Activated naive CD8-positive, alpha-beta T cell (primary cell): Measurements from ENCODE around the gene MAOB.

Experiments
- H3K27ac Mint-ChIP-seq: one replicate; pipeline ENCODE4 v1.8.0; 2021; ENCODE audit warnings: mixed read lengths
- H3K27me3 Mint-ChIP-seq: one replicate; pipeline ENCODE4 v1.8.0; 2021; ENCODE audit warnings: mixed read lengths
- H3K36me3 Mint-ChIP-seq: one replicate; pipeline ENCODE4 v1.8.0; 2021; ENCODE audit warnings: mixed read lengths
- H3K4me1 Mint-ChIP-seq: one replicate; pipeline ENCODE4 v1.8.0; 2021; ENCODE audit warnings: low read depth, mixed read lengths
- H3K4me3 Mint-ChIP-seq: one replicate; pipeline ENCODE4 v1.8.0; 2021; ENCODE audit warnings: mild to moderate bottlenecking, mixed read lengths
- H3K9me3 Mint-ChIP-seq: one replicate; pipeline ENCODE4 v1.8.0; 2021; ENCODE audit warnings: low read depth, mixed read lengths

Gene MAOB

DNA sequence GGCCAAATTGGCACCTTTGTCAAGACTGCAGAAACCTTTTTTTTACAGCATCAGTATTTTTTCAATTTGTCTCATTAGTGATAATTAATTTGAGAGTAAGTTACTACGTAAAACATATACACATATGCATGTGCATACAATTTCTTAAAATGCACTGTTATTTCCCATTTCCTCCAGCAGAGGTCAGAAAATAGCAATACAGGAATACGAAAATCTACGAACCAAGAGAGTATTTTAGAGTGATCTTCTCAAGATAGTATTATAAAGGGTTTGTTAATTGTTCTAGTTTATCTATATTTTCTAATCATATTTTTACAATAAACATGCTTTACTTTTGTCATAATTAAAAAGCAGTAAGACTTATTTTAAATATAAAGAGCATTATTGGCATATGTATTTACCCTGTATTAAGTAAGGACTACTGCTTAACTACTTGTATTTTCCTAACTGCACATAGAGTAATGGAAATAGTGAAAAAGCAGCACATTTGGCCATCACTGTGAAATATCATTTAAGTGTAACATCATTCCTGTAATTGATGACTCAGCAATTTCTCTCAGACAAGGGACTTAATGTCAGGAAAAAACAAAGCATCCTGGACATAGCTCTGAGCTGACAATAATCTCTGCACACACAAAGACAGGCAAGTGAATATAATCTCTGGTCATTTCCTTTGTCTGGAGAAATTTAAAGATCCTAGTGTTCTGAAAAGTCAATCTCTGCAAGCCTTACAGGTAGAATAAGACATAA lies 45.6 kb downstream of the MAOB start:
- no peaks in the 10 kb centered on the region for H3K36me3 Mint-ChIP-seq
- H3K27ac Mint-ChIP-seq: no peak overlapping the region
- H3K27me3 Mint-ChIP-seq: no peaks in the 10 kb centered on the region
- no peak overlapping the region for H3K4me3 Mint-ChIP-seq
- H3K9me3 Mint-ChIP-seq: no peaks in the 10 kb centered on the region
- H3K4me1 Mint-ChIP-seq: no peaks in the 10 kb centered on the region

DNA sequence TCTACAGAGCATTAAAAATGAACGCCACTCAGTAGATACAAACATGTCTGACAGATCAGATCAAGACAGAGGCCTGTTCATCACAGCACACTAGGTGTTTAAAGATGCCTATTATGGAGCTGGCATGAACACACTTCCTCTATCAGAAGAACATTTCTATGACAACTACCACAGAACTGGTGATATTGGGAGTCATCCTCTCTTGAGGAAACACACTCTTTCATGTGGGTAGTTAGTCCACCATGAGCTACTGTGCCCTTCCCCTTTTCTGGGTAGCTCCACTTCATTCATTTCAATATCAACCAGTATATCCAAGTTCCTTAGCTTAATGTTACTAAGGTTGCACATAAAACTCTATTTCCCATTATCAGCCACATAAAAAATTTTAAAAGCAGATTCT lies 46.7 kb downstream of the MAOB start:
- Mint-ChIP-seq H3K27ac (no peak overlapping the region), H3K9me3 (no peaks in the 10 kb centered on the region), H3K4me1 (no peaks in the 10 kb centered on the region), H3K36me3 (no peaks in the 10 kb centered on the region), H3K4me3 (no peak overlapping the region), H3K27me3 (peaks cover 2% of the 10 kb centered on the region)

DNA sequence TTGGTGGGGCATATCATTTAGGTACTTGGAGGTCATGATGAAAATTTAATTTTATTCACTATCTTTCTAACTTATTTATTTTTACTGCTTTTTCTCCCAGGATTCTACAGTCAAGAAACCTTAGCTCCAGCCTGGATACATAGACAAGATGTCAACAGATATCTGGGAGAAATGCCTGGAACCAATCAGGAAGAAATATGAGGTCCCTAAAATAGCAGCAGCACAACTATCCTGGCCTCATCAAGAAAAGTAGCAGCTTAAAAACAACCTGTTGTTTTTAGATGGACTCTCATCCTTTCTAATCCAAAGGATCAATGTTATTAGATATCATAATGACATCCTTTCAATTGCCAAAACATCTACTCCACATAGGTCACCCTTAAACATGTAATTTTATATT lies 54.5 kb downstream of the MAOB start:
- H3K4me1 Mint-ChIP-seq: no peaks in the 10 kb centered on the region
- H3K9me3 Mint-ChIP-seq: no peaks in the 10 kb centered on the region
- no peak overlapping the region for H3K27ac Mint-ChIP-seq

DNA sequence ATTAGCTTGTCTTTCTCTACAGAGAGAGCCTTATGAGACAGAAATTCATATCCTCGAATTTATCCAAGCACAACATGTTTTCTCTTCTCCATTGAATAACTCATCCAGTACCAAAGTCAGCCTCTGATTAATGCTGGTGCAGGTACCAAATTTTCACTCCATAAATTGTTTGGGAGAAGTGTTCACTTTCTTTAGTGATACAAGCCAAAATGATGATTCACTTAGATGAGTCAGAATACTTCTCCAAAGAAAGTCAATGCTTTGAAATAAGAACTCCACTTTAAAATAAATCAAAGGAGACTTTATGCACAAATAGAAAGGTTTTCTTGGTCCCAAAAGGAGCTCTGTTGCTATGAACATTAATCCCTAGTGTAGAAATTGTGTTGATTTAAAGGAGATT lies 60.2 kb downstream of the MAOB start:
- Mint-ChIP-seq H3K4me3 (no peak overlapping the region), H3K36me3 (no peaks in the 10 kb centered on the region), H3K27ac (no peak overlapping the region), H3K27me3 (no peaks in the 10 kb centered on the region), H3K4me1 (no peaks in the 10 kb centered on the region), H3K9me3 (no peaks in the 10 kb centered on the region)

More for the DNA sequence above, 54.5 kb downstream of the MAOB start:
- Mint-ChIP-seq H3K36me3 (no peaks in the 10 kb centered on the region), H3K4me3 (no peak overlapping the region), H3K27me3 (peaks cover 2% of the 10 kb centered on the region)

DNA sequence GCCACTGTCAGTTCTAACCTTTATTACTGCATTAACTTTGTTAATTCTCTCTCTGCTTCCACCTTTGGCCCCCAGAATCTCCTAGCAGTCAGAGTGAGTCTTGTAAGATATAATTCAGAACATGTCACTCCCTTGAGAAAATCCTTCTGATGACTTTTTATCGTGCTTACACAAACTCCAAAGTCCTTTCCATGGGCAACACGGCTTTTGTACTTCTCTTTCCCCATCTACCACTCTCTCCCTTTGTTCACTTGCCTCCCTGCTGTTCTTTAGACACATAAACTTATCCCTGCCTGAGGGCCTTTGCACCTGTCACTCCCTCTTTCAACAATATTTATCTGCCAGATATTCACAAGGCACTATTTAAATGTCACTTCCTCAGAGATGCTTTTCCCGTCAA lies 64.8 kb downstream of the MAOB start:
- no peaks in the 10 kb centered on the region for H3K36me3 Mint-ChIP-seq
- no peak overlapping the region for H3K27ac Mint-ChIP-seq
- H3K4me3 Mint-ChIP-seq: no peak overlapping the region
- H3K27me3 Mint-ChIP-seq: no peaks in the 10 kb centered on the region
- no peaks in the 10 kb centered on the region for H3K9me3 Mint-ChIP-seq
- H3K4me1 Mint-ChIP-seq: peaks cover 12% of the 10 kb centered on the region

DNA sequence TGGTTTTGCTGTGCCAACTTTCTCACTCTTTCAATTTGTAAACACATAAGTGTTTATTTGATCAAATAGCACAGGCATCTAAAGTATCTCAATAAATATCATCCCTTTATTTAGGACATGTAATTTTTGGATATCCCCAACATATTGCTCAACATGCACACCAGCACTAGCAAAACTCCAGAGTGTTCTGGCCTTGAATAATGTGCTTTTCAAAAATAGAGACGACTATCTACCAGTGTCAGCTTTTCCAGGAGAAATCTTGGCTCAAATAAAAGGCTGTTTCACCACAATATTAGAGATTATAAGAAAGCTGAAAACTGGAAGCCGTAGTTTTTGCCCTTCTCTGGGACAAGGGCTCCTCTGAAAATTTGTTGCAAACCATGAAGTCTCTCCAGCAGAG lies 67.0 kb downstream of the MAOB start:
- Mint-ChIP-seq H3K4me3 (no peak overlapping the region), H3K27ac (no peak overlapping the region), H3K27me3 (no peaks in the 10 kb centered on the region), H3K36me3 (no peaks in the 10 kb centered on the region), H3K4me1 (peaks cover 12% of the 10 kb centered on the region), H3K9me3 (no peaks in the 10 kb centered on the region)

DNA sequence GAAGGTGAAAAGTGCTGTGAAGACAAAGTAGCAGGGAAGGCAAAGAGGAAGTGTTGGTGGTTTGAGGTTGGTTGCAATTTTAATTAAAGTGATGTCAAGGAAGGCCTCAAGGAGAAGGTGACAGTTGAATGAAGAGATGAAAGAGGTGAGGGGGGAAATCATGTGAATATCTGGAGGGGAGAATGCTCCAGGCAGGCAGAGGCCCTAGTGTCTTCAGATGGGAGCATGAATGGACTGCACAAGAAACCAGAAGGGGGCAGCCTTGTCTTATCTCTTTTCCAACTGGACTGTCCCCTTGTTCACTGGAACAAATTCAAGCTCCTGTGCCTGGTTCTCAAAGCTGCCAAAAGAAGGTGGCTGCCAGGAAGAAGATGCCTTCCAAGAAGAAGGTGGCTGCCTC lies 68.4 kb downstream of the MAOB start:
- Mint-ChIP-seq H3K27ac (no peak overlapping the region), H3K4me3 (no peak overlapping the region), H3K27me3 (no peaks in the 10 kb centered on the region), H3K9me3 (no peaks in the 10 kb centered on the region), H3K36me3 (no peaks in the 10 kb centered on the region), H3K4me1 (peaks cover 12% of the 10 kb centered on the region)

DNA sequence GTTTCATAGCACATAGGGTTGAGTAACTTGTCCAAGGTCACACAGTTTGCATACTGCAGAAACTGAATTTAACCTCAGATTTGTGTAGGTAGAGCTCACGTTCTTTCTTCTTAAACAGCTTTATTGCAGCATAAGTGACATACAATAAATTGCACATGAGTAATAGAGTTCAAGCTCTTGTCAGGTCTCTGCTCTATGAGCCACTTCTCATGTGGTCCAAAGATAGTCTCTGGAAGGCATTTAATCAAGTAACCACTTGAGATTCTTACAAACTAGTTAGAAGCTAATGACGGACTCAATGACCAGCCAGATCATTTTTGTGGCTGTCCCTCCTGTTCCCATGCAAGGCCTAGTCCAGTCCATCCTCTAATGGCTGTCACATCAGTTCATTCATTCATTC lies 68.9 kb downstream of the MAOB start:
- H3K4me3 Mint-ChIP-seq: no peak overlapping the region
- peaks cover 12% of the 10 kb centered on the region for H3K4me1 Mint-ChIP-seq
- no peaks in the 10 kb centered on the region for H3K27me3 Mint-ChIP-seq
- no peaks in the 10 kb centered on the region for H3K36me3 Mint-ChIP-seq
- no peaks in the 10 kb centered on the region for H3K9me3 Mint-ChIP-seq
- no peak overlapping the region for H3K27ac Mint-ChIP-seq

DNA sequence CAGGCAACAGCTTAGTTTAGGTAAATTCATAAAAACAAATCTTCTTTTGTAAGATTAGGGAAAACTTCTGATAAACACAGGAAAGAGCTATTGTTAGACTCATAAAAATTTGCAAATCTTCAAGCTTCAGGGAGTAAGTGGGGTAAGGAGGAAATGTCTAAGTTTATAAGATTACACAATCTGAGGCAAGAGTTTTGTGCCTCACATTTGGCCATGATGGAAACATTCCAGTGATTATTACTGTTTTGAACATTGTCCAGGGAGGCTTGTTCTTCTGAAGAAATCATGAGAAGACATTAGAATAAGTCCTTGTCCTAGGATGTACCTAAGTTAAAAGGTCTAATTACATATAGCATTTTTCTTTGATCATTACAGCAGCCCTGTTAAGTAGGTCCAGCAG lies 72.8 kb downstream of the MAOB start:
- Mint-ChIP-seq H3K4me3 (no peak overlapping the region), H3K4me1 (peaks cover 10% of the 10 kb centered on the region), H3K9me3 (no peaks in the 10 kb centered on the region), H3K27ac (no peak overlapping the region), H3K36me3 (no peaks in the 10 kb centered on the region), H3K27me3 (no peaks in the 10 kb centered on the region)

DNA sequence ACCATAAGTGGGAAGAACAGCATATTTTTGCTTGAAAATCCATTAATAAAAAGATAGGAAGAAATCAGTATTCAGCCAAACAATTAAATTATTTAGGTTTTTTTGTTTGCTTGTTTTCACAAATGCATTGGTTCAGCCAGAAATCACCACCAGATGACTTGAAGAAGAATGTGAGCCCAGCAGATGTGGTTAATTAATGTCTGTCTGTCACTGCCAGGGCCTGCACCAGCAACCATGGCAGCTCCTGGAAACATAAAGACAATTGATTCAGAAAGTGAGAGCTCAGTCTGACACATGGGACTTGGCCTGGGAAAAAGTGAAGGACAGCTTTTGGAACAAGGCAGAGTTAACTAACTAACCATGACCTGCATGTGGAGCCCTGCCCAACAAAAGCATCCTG lies 74.0 kb downstream of the MAOB start:
- H3K36me3 Mint-ChIP-seq: no peaks in the 10 kb centered on the region
- H3K4me3 Mint-ChIP-seq: no peak overlapping the region
- no peaks in the 10 kb centered on the region for H3K27me3 Mint-ChIP-seq
- no peaks in the 10 kb centered on the region for H3K9me3 Mint-ChIP-seq
- peaks cover 1% of the 10 kb centered on the region for H3K4me1 Mint-ChIP-seq
- no peak overlapping the region for H3K27ac Mint-ChIP-seq

DNA sequence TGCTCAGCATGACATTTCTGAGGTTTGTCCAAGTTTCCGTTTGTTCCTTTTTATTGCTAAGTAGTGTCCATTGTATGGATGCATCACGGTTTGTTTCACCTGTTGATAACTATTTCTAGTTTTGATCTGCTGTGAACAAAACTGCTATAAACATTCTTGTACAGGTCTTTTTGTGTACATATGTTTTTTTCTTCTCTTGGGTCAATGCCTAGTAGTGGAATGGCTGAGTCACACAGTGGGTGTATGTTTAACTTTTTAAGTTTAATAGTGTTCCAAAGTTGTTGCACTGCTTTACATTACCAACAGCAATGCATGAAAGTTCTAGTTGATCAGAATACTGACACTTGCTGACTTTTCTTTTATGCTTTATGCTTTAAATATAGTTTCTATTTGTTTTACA lies 76.7 kb downstream of the MAOB start:
- H3K36me3 Mint-ChIP-seq: no peaks in the 10 kb centered on the region
- no peaks in the 10 kb centered on the region for H3K27me3 Mint-ChIP-seq
- no peak overlapping the region for H3K27ac Mint-ChIP-seq
- no peaks in the 10 kb centered on the region for H3K9me3 Mint-ChIP-seq
- no peak overlapping the region for H3K4me3 Mint-ChIP-seq
- H3K4me1 Mint-ChIP-seq: no peaks in the 10 kb centered on the region

DNA sequence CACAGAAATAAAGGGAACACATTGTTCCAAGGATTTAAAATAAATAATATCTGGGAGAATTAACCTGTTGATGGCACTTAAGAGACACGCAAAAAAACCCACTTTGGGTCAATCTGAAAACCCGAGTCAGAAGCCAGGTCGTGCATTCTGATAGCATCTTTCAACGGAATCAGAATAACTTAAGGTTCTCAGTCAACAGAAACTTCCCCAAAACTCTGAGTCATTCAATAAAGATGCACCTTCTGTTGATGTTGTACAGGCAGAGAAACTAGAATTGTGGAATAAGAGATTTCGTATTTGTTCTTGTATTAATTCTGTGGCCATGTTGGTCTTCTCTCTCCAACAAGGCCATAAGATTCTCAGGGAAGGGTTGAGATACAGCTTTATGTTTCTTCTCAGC lies 78.2 kb downstream of the MAOB start:
- no peak overlapping the region for H3K4me3 Mint-ChIP-seq
- H3K4me1 Mint-ChIP-seq: no peaks in the 10 kb centered on the region
- no peaks in the 10 kb centered on the region for H3K9me3 Mint-ChIP-seq
- no peak overlapping the region for H3K27ac Mint-ChIP-seq
- no peaks in the 10 kb centered on the region for H3K27me3 Mint-ChIP-seq
- no peaks in the 10 kb centered on the region for H3K36me3 Mint-ChIP-seq

DNA sequence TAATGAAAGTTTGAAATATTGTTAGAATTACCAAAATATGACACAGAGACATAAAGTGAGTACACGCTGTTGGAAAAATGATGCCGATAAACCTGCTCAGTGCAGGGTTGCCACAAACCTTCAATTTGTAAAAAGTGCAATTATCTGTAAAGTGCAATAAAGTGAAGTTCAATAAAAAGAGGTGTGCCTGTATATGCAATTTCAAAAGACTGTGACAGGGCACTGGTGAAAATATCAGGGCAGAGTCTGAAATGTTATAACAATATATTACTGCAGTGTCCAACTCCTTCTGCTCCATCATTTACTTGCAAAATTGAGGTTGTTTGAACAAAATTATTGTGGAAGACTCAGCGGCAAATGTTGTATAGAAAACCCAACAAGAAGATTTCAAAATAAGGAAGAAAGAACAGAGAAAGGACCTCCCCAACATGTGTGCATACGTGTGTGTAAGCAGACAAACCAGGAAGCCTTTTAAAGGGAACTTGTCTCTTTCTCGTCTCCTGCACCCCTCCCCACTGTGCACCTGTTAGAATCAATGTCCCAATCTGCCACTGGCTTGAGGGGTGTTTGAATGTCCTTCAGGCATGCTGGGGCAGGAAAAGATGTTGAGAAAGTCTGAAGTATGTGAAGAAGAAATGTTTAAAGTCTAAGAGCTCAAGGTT lies 96.2 kb downstream of the MAOB start:
- Mint-ChIP-seq H3K4me3 (no peak overlapping the region), H3K27ac (no peak overlapping the region), H3K4me1 (no peaks in the 10 kb centered on the region), H3K36me3 (no peaks in the 10 kb centered on the region), H3K9me3 (no peaks in the 10 kb centered on the region), H3K27me3 (no peaks in the 10 kb centered on the region)

DNA sequence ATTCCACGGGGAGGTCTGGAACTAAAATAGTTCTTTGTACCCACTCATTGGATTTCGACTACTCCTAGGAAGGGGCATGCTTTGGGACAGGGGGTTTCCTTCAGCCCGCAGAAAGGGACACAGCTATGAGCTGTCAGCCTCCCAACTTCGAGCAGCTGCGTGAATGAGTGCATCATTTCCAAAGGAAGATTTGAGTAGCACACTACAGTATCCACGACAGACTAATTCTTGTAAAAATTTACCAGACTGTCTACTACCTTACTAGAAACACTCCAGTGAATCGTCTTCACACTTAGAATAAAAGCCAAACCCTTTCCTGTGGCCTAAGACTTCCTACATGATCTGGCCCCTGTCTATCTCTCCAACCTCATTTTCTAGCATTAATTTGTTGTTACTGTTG lies 124.2 kb downstream of the MAOB start:
- H3K4me3 Mint-ChIP-seq: no peak overlapping the region
- H3K9me3 Mint-ChIP-seq: no peaks in the 10 kb centered on the region
- H3K36me3 Mint-ChIP-seq: no peaks in the 10 kb centered on the region
- no peak overlapping the region for H3K27ac Mint-ChIP-seq
- no peaks in the 10 kb centered on the region for H3K4me1 Mint-ChIP-seq
- H3K27me3 Mint-ChIP-seq: no peaks in the 10 kb centered on the region

DNA sequence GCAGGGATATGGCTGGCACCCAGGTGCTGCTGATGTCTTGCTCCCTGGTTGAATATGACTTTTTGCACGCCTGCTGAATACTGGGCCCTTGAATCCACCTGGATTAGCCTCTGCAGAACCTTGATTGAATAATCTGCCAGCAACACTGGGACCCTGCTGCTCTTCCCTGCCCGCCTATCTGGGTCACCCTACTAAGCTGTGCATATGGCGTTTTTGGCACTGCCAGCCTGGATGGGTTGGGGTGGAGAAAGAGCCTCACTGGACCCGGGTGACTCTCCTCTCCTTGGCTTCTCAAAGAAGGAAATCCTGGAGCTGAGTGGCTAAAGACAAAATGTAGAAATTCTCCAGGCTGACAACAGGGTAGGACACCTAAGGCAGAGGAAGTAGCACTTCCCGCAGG lies 126.2 kb downstream of the MAOB start:
- no peaks in the 10 kb centered on the region for H3K27me3 Mint-ChIP-seq
- H3K27ac Mint-ChIP-seq: no peak overlapping the region
- H3K36me3 Mint-ChIP-seq: no peaks in the 10 kb centered on the region
- no peaks in the 10 kb centered on the region for H3K9me3 Mint-ChIP-seq
- H3K4me1 Mint-ChIP-seq: no peaks in the 10 kb centered on the region
- no peak overlapping the region for H3K4me3 Mint-ChIP-seq

DNA sequence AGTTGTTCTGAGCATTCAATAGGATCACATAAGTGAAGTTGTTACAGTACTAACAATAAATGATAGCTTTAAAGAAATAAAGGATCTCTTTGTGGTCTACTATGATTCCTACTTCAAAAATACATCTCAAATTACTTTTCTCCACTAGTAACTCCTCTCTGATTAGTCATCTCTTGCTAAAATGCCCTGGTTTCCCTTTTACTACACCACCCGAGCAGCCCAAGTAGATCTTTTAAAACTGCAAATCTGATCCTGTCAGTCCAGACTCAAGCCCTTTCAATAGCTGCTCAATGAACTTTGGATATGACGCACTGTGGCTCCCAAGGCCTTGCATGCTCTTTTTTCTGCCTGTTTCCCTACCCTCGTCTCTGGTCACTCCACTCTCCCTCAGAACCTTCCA lies 128.6 kb downstream of the MAOB start:
- H3K27me3 Mint-ChIP-seq: no peaks in the 10 kb centered on the region
- H3K9me3 Mint-ChIP-seq: no peaks in the 10 kb centered on the region
- no peak overlapping the region for H3K4me3 Mint-ChIP-seq
- no peaks in the 10 kb centered on the region for H3K4me1 Mint-ChIP-seq
- H3K36me3 Mint-ChIP-seq: no peaks in the 10 kb centered on the region
- no peak overlapping the region for H3K27ac Mint-ChIP-seq
